Ovary (tissue), 9 donors: ENCODE measurements around the gene OPHN1. TPM values are rescaled to one million over a fixed set of nuclear protein-coding genes. Genes with fewer than 3 reads are reported as not detected.

Experiments used
- DNase-seq, 5 donors: peaks; one replicate each; pipeline ENCODE4 v3.0.0-alpha.2; 2019 to 2020
- H3K27ac ChIP-seq, 2 donors: fragments of 200-600 bp; one replicate each; pipeline versions ENCODE4 v1.5.1 to v1.8.0; 2019 to 2022
- H3K27me3 ChIP-seq: fragments of 200-600 bp; one replicate; pipeline ENCODE4 v1.8.0; 2022
- H3K36me3 ChIP-seq: fragments of 200-600 bp; sonication (generic); one replicate; pipeline ENCODE4 v1.5.1; 2019
- H3K4me1 ChIP-seq: one replicate; pipeline ENCODE4 v1.8.1; 2013; ENCODE audit warnings: mild to moderate bottlenecking, moderate library complexity; ENCODE audit not compliant: insufficient read depth
- H3K4me3 ChIP-seq: fragments of 200-600 bp; sonication (generic); one replicate; pipeline ENCODE4 v1.5.1; 2017
- H3K9me3 ChIP-seq, 2 donors: fragments of 200-600 bp in 1 of 2; sonication (generic) in 1 of 2; one replicate each; pipeline versions ENCODE4 v1.5.1 to v1.8.1; 2013 to 2019; ENCODE audit warnings: mild to moderate bottlenecking in 1 of 2, moderate library complexity in 1 of 2
- CTCF ChIP-seq, 3 donors: fragments of 450-650 bp in 2 of 3; fragments of 200-600 bp in 1 of 3; IDR thresholded peaks; one replicate each; pipeline versions ENCODE4 v1.5.1 to v1.8.0; 2016 to 2022; ENCODE audit warnings: antibody characterized with exemption in 3 of 3, mild to moderate bottlenecking in 1 of 3
- EP300 ChIP-seq: sonication (generic); formaldehyde crosslinking; IDR thresholded peaks from one replicate; pipeline ENCODE4 v1.6.1; 2017; ENCODE audit warnings: antibody characterized with exemption
- POLR2A ChIP-seq: fragments of 450-650 bp; IDR thresholded peaks from one replicate; pipeline ENCODE4 v1.6.1; 2017; ENCODE audit warnings: antibody characterized with exemption, mild to moderate bottlenecking, moderate library complexity
- WGBS, 3 donors: extraction: QIAGEN DNeasy Blood & Tissue Kit in 1 of 3; methylation state at CpG; one replicate each; pipeline versions ENCODE4 v1.1.5 to v1.1.7; 2013 to 2017; 5-methylcytosine and 5-hydroxymethylcytosine counted together
- intact Hi-C, 4 donors: fragments of 100-400 bp; cut with DNase I; formaldehyde crosslinking; loops; one replicate each; pipeline versions ENCODE4 v1.11.0 to v1.15.1; 2022 to 2023
- polyA plus RNA-seq, 2 donors: library from polyadenylated mRNA; stranded (reverse); fragments of 200-250 nt in 1 of 2; fragments of 350-450 nt in 1 of 2; fragmentation: Illumina TruSeq in 1 of 2; extraction: RNeasy Lipid Tissue Mini Kit (QIAGEN cat#74804) in 1 of 2; gene quantifications; one replicate each; pipeline ENCODE4 v1.2.3, GENCODE V29; 2013 to 2014
- total RNA-seq, 7 donors: library from RNA; depleted of rRNA in 2 of 7; stranded (reverse); fragments of >200 nt in 2 of 7; fragmentation: NEBNext Ultra II Directional in 3 of 7; extraction: Animal tissue kit (Norgen Biotek cat#: 25700) in 3 of 7; gene quantifications; one replicate each; pipeline versions ENCODE4 v1.1.0 to v1.2.4, GENCODE V29; 2016 to 2023
- donor health status: DM: no; HTN: no; CAD: no; lungs with moderate emphysema.
- donor health status: DM: no; HTN: no; CAD: no.
- donor health status: Bipolar disorder and iron deficiency.
- donor health status: DM: yes; HTN: yes; CAD: no.
- donor health status: DM: no; HTN: no; CAD: no.
- donor health status: DM: yes; HTN: yes; CAD: no.

The OPHN1 gene
- total and polyA plus RNA-seq, 9 donors: 2.3 to 9.2 (median 6.9) TPM

GRCh38 chrX:68098431-68098830 lies 334.9 kb downstream of the OPHN1 start:
- Histone ChIP-seq H3K4me1 (no peaks in the 10 kb centered on the region), H3K27ac (no peak overlapping the region), H3K27me3 (no peaks in the 10 kb centered on the region), H3K4me3 (no peak overlapping the region), H3K36me3 (no peaks in the 10 kb centered on the region), H3K9me3 (no peaks in the 10 kb centered on the region)
- intact Hi-C loops: no loop called here
- DNase-seq: no peak
- WGBS, 3 donors: 74 to 86% (median 79%) methylated on average over 2 of the region's 2 CpGs
- TF ChIP-seq POLR2A (no peak), EP300 (no peak), CTCF (IDR thresholded peaks at IDR 0.05) (no peak)

DNA sequence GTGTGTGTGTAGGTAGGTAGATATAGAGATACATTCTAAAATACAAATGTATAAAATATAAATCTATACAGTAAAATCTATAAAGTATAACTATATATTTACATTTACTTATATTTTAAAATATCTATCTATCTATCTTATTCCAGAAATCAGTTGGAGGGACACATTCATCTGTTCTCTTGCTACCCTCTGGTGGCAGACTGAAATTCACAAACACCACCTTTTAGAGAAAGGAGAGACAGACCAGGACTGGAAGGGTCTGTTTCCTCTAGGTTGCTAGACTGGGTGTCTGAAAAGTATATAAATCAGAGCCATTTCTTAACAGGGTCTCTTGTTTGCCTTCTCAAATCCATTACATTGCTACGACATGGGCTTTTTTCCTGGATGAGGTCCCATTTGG lies 343.0 kb downstream of the OPHN1 start:
- H3K4me3 ChIP-seq: no peak overlapping the region
- TF ChIP-seq CTCF (IDR thresholded peaks at IDR 0.05) (no peak), EP300 (no peak), POLR2A (no peak)
- no peaks in the 10 kb centered on the region for H3K27me3 ChIP-seq
- WGBS, 3 donors: 54 to 78% (median 78%) methylated on average over 1 of the region's 1 CpG
- no peaks in the 10 kb centered on the region for H3K9me3 ChIP-seq
- DNase-seq: no peak
- no peaks in the 10 kb centered on the region for H3K4me1 ChIP-seq
- no peak overlapping the region for H3K27ac ChIP-seq
- H3K36me3 ChIP-seq: no peaks in the 10 kb centered on the region
- intact Hi-C loops: no loop called here

DNA sequence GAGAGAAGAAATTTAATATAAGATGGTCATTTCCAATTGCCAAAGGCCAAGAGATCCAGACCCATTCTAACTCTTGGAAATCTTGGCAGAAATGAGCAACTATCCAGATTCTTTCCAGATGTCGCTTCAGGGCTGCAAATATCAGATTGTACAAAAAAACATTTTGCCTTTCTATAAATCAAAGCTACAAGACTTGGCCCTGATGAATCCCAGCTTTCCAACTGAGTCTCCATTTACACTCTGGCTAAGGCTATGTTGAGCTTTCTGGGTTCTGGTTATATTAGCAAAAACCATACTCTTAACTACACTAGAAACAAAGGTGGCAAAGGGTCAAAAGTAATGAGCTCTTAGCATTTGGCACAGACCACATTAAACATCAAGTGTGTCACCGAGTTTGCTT lies 345.8 kb downstream of the OPHN1 start:
- Histone ChIP-seq H3K36me3 (no peaks in the 10 kb centered on the region), H3K27ac (peak overlapping the region in 1 of 2 donors; percentile 48), H3K4me1 (no peaks in the 10 kb centered on the region), H3K27me3 (no peaks in the 10 kb centered on the region), H3K4me3 (no peak overlapping the region), H3K9me3 (no peaks in the 10 kb centered on the region)
- TF ChIP-seq CTCF (IDR thresholded peaks at IDR 0.05) (no peak), EP300 (no peak), POLR2A (no peak)
- WGBS, 3 donors: 47 to 63% (median 47%) methylated on average over 2 of the region's 2 CpGs
- intact Hi-C loops: no loop called here
- DNase-seq: no peak

GRCh38 chrX:68086709-68087108 lies 346.6 kb downstream of the OPHN1 start:
- TF ChIP-seq CTCF (IDR thresholded peaks at IDR 0.05) (no peak), POLR2A (no peak), EP300 (no peak)
- no peaks in the 10 kb centered on the region for H3K27me3 ChIP-seq
- WGBS, 3 donors: 23 to 45% (median 25%) methylated on average over 1 of the region's 1 CpG
- H3K27ac ChIP-seq: peak overlapping the region in 1 of 2 donors; percentile 48
- H3K9me3 ChIP-seq: no peaks in the 10 kb centered on the region
- DNase-seq: no peak
- H3K4me1 ChIP-seq: no peaks in the 10 kb centered on the region
- no peaks in the 10 kb centered on the region for H3K36me3 ChIP-seq
- no peak overlapping the region for H3K4me3 ChIP-seq
- intact Hi-C loops: no loop called here
